Endodermal cell (in vitro differentiated cells): ENCODE data around the gene MAP3K5. TPM values are rescaled to one million over a fixed set of nuclear protein-coding genes. Genes with fewer than 3 reads are reported as not detected.
A peak's percentile ranks its signal among the peaks of the same experiment; 100 is the strongest.

Source experiments
- DNase-seq: peaks from one replicate; pipeline ENCODE4 v3.0.0-alpha.2; 2017
- H3K27ac ChIP-seq: 2 replicates; pipeline ENCODE4 v1.5.1; 2013; ENCODE audit warnings: mild to moderate bottlenecking, low read depth, low read length, moderate library complexity
- H3K27me3 ChIP-seq: 2 replicates; pipeline ENCODE4 v1.6.1; 2013; ENCODE audit warnings: mild to moderate bottlenecking, low read length, moderate library complexity; ENCODE audit not compliant: insufficient read depth, control insufficient read depth, poor library complexity, severe bottlenecking
- H3K36me3 ChIP-seq: 2 replicates; pipeline ENCODE4 v1.7.0; 2013; ENCODE audit warnings: mild to moderate bottlenecking, low read length, moderate library complexity; ENCODE audit not compliant: control insufficient read depth, insufficient read depth
- H3K4me1 ChIP-seq: one replicate; pipeline ENCODE4 v1.7.0; 2013; ENCODE audit warnings: low read length; ENCODE audit not compliant: control insufficient read depth, insufficient read depth
- H3K4me3 ChIP-seq: 2 replicates; pipeline ENCODE4 v1.5.1; 2013; ENCODE audit warnings: mild to moderate bottlenecking, low read length, moderate library complexity
- H3K9ac ChIP-seq: 2 replicates; pipeline ENCODE4 v1.6.1; 2013; ENCODE audit warnings: mild to moderate bottlenecking, low read length, moderate library complexity; ENCODE audit not compliant: poor library complexity, severe bottlenecking; ENCODE audit errors: extremely low read depth
- H3K9me3 ChIP-seq: 2 replicates; pipeline ENCODE4 v1.6.1; 2013; ENCODE audit warnings: mild to moderate bottlenecking, low read length, moderate library complexity; ENCODE audit not compliant: control insufficient read depth
- H3K27ac Mint-ChIP-seq: 2 replicates; pipeline ENCODE4 v1.8.0; 2020; ENCODE audit warnings: mixed read lengths
- H3K27me3 Mint-ChIP-seq: 2 replicates; pipeline ENCODE4 v1.8.0; 2021; ENCODE audit warnings: mild to moderate bottlenecking, mixed read lengths; ENCODE audit not compliant: insufficient read depth
- H3K36me3 Mint-ChIP-seq: 2 replicates; pipeline ENCODE4 v1.8.0; 2020; ENCODE audit warnings: low read depth, mixed read lengths
- H3K4me1 Mint-ChIP-seq: 2 replicates; pipeline ENCODE4 v1.8.0; 2020; ENCODE audit warnings: mixed read lengths
- H3K4me3 Mint-ChIP-seq: 2 replicates; pipeline ENCODE4 v1.8.0; 2020; ENCODE audit warnings: mild to moderate bottlenecking, moderate library complexity, mixed read lengths
- H3K9me3 Mint-ChIP-seq: 2 replicates; pipeline ENCODE4 v1.8.0; 2020; ENCODE audit warnings: mild to moderate bottlenecking, mixed read lengths
- CTCF ChIP-seq: fragments of 200-600 bp; sonication (generic); conservative IDR thresholded peaks from 2 replicates; pipeline ENCODE4 v1.5.0; 2021; ENCODE audit warnings: antibody characterized with exemption, mild to moderate bottlenecking
- WGBS, 2 experiments: methylation state at CpG; one replicate each; pipeline versions ENCODE4 v1.1.5 to v1.1.7; 2013; ENCODE audit warnings: missing lambda C conversion rate in 2 of 2, mixed read lengths in 1 of 2; ENCODE audit not compliant: insufficient coverage in 1 of 2, insufficient read length in 1 of 2; 5-methylcytosine and 5-hydroxymethylcytosine counted together
- total RNA-seq, 2 donors: library from RNA; stranded (reverse); fragmentation: NEBNext Ultra II Directional in 1 of 2; extraction: Animal tissue kit (Norgen Biotek cat#: 25700) in 1 of 2; gene quantifications; 2 replicates in 1 of 2; 3 replicates in 1 of 2; pipeline ENCODE4 v1.2.1, GENCODE V29; 2021

Gene MAP3K5
- total RNA-seq, 2 donors from 2014 or later = 1.6 to 3.4 TPM

GRCh38 chr6:136752554-136752953 is 39.7 kb downstream of the MAP3K5 start:
- Mint-ChIP-seq H3K4me1 (peaks cover 20% of the 10 kb centered on the region), H3K36me3 (no peaks in the 10 kb centered on the region), H3K27me3 (no peaks in the 10 kb centered on the region), H3K9me3 (no peaks in the 10 kb centered on the region), H3K27ac (no peak overlapping the region), H3K4me3 (no peak overlapping the region)
- Histone ChIP-seq H3K36me3 (no peaks in the 10 kb centered on the region), H3K4me3 (no peak overlapping the region), H3K27ac (no peak overlapping the region), H3K9me3 (no peaks in the 10 kb centered on the region), H3K4me1 (no peaks in the 10 kb centered on the region), H3K9ac (no peak overlapping the region), H3K27me3 (no peaks in the 10 kb centered on the region)
- DNase-seq = peak; percentile 66
- WGBS, 2 experiments = 78 to 88% methylated on average over 5 to 7 of the region's 7 CpGs
- no peak for TF ChIP-seq CTCF

GRCh38 chr6:136751991-136752390 is 40.3 kb downstream of the MAP3K5 start:
- 93% methylated on average over 2 of the region's 2 CpGs; no CpG with 5 or more reads in 1 of the 2 experiments for WGBS, 2 experiments
- Histone ChIP-seq H3K9me3 (no peaks in the 10 kb centered on the region), H3K4me3 (no peak overlapping the region), H3K9ac (no peak overlapping the region), H3K4me1 (no peaks in the 10 kb centered on the region), H3K27me3 (no peaks in the 10 kb centered on the region), H3K36me3 (no peaks in the 10 kb centered on the region), H3K27ac (no peak overlapping the region)
- H3K4me3 Mint-ChIP-seq = no peak overlapping the region
- H3K4me1 Mint-ChIP-seq = peaks cover 20% of the 10 kb centered on the region
- H3K27me3 Mint-ChIP-seq = no peaks in the 10 kb centered on the region
- H3K36me3 Mint-ChIP-seq = no peaks in the 10 kb centered on the region
- no peak overlapping the region for H3K27ac Mint-ChIP-seq
- TF ChIP-seq CTCF = no peak
- DNase-seq = peak; percentile 12
- H3K9me3 Mint-ChIP-seq = no peaks in the 10 kb centered on the region

- H3K4me1 Mint-ChIP-seq = peaks cover 20% of the 10 kb centered on the region
- no peaks in the 10 kb centered on the region for H3K27me3 Mint-ChIP-seq
- H3K4me1 ChIP-seq = no peaks in the 10 kb centered on the region
- no peak overlapping the region for H3K4me3 Mint-ChIP-seq
- no peaks in the 10 kb centered on the region for H3K9me3 Mint-ChIP-seq
- no peaks in the 10 kb centered on the region for H3K27me3 ChIP-seq
- no peak overlapping the region for H3K27ac Mint-ChIP-seq
- H3K36me3 Mint-ChIP-seq = no peaks in the 10 kb centered on the region
- no peaks in the 10 kb centered on the region for H3K36me3 ChIP-seq
- no peak overlapping the region for H3K9ac ChIP-seq
- 80 to 97% methylated on average over 1 to 5 of the region's 5 CpGs for WGBS, 2 experiments
- no peak overlapping the region for H3K27ac ChIP-seq
- TF ChIP-seq CTCF = no peak
- H3K9me3 ChIP-seq = no peaks in the 10 kb centered on the region
- no peak overlapping the region for H3K4me3 ChIP-seq
- DNase-seq = peak; percentile 17
These were observed 40.7 kb downstream of the MAP3K5 start for GRCh38 chr6:136751522-136751956.
